GM19328 (cell line): ENCODE measurements around the gene IDH3B.

Experiments used
- ATAC-seq: cut with Tn5 transposase; IDR thresholded peaks from one replicate; pipeline ENCODE4 v1.9.1; 2021; ENCODE audit warnings: mild to moderate bottlenecking, moderate library complexity; ENCODE audit not compliant: unreplicated experiment

Gene IDH3B

GRCh38 chr20:2624190-2624589, 39.8 kb downstream of the IDH3B start:
- ATAC-seq: no peak

- ATAC-seq: no peak
Observed at GRCh38 chr20:2619961-2620595, 43.9 kb downstream of the IDH3B start.

- no peak for ATAC-seq
Observed at GRCh38 chr20:2619337-2619736, 44.7 kb downstream of the IDH3B start.

GRCh38 chr20:2618815-2619214, 45.2 kb downstream of the IDH3B start:
- ATAC-seq: no peak

- no peak for ATAC-seq
Observed at GRCh38 chr20:2617099-2617714, 46.8 kb downstream of the IDH3B start.

- ATAC-seq: no peak
Observed at GRCh38 chr20:2616634-2617033, 47.4 kb downstream of the IDH3B start.

- ATAC-seq: no peak
Observed at GRCh38 chr20:2612073-2612472, 51.9 kb downstream of the IDH3B start.

GRCh38 chr20:2610941-2611720, 52.9 kb downstream of the IDH3B start:
- no peak for ATAC-seq

- no peak for ATAC-seq
Observed at GRCh38 chr20:2610326-2610725, 53.7 kb downstream of the IDH3B start.
